Measurements from ENCODE around the gene RSRC2. TPM values are rescaled to one million over a fixed set of nuclear protein-coding genes. Genes with fewer than 3 reads are reported as not detected.
"Not testable (repeated sequence)": the region's sequence is repeated elsewhere in the genome, so short reads cannot be mapped to it uniquely, and the experiment has no call there.

Gene RSRC2
- total and polyA plus RNA-seq, 9 donors = 62.1 to 124 (median 108) TPM

DNA sequence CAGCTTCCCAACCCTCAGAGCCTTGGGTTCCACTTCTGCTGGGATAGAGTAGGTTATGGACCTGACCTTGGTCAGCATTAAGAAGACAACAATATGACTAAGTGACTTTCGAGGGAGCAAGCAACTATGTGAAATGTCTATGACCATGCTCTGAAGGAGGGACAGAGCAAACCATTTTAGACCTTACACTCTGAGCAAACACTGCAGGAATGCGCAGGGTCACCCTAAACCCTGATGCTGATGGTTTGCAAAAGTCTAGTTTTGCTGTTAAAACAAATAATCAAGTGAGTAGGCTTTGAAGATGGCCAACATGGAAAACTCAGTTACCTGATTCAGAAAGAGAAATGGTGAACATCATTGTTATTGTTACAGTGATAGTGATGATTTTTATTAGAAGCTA is 34.7 kb downstream of the RSRC2 start:
- no peaks in the 10 kb centered on the region for H3K27me3 ChIP-seq (ENCODE audit: control insufficient read depth, insufficient read depth, low read length)

DNA sequence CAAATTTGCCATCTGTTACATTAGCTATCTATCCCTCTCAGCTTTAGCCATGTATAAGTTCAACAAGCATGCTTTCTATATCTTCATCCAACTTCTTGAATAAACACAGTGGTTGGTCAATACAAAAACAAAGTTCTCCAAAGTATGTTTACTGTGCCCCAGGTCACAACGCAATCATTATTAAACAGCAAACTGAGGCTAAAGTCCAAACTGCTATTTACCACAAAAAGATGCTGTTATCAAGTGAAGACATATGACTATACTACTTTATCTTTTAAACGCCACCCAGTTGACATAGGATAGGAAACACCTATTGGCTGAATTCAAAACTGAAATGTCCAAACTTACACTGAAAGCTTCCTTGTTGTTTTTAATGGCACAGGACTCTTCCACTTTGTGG is 37.7 kb downstream of the RSRC2 start:
- WGBS (ENCODE audit: insufficient coverage) = no CpG with 5 or more reads among the region's 2 CpGs
- H3K27ac ChIP-seq (ENCODE audit: low read length) = no peak overlapping the region
- no peaks in the 10 kb centered on the region for H3K4me1 ChIP-seq (ENCODE audit: control insufficient read depth, insufficient read depth, low read length)
- no peak for DNase-seq
- H3K4me3 ChIP-seq (ENCODE audit: low read length) = no peak overlapping the region
- peaks cover 56% of the 10 kb centered on the region for H3K36me3 ChIP-seq (ENCODE audit: control insufficient read depth, insufficient read depth, low read length)
- no peaks in the 10 kb centered on the region for H3K27me3 ChIP-seq (ENCODE audit: control insufficient read depth, insufficient read depth, low read length)
- H3K9me3 ChIP-seq (replicated peaks; ENCODE audit: control insufficient read depth, low read depth, low read length) = no peaks in the 10 kb centered on the region

More for the DNA sequence above, 34.7 kb downstream of the RSRC2 start:
- H3K36me3 ChIP-seq (ENCODE audit: control insufficient read depth, insufficient read depth, low read length) = peaks cover 45% of the 10 kb centered on the region
- H3K9me3 ChIP-seq (replicated peaks; ENCODE audit: control insufficient read depth, low read depth, low read length) = no peaks in the 10 kb centered on the region
- 100% methylated on average over 1 of the region's 2 CpGs for WGBS (ENCODE audit: insufficient coverage)
- DNase-seq = no peak
- no peak overlapping the region for H3K4me3 ChIP-seq (ENCODE audit: low read length)
- no peaks in the 10 kb centered on the region for H3K4me1 ChIP-seq (ENCODE audit: control insufficient read depth, insufficient read depth, low read length)
- no peak overlapping the region for H3K27ac ChIP-seq (ENCODE audit: low read length)

DNA sequence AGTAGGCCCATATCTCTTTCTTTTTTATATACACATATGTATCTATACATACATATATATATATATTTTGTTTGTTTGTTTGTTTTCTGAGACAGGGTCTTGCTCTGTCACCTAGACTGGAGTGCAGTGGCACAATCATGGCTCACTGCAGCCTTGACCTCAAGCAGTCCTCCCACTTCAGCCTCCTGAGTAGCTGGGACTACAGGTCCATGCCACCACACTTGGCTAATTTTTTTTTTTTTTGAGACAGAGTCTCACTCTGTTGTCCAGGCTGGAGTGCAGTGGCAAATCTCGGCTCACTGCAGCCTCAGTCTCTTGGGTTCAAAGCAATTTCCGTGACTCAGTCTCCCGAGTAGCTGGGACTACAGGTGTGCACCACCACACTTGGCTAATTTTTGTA is 38.9 kb downstream of the RSRC2 start:
- 90% methylated on average over 2 of the region's 3 CpGs for WGBS (ENCODE audit: insufficient coverage)
- peaks cover 54% of the 10 kb centered on the region for H3K36me3 ChIP-seq (ENCODE audit: control insufficient read depth, insufficient read depth, low read length)
- not testable (repeated sequence) for H3K4me1 ChIP-seq (ENCODE audit: control insufficient read depth, insufficient read depth, low read length); H3K27ac ChIP-seq (ENCODE audit: low read length); DNase-seq; H3K9me3 ChIP-seq (replicated peaks; ENCODE audit: control insufficient read depth, low read depth, low read length); H3K4me3 ChIP-seq (ENCODE audit: low read length); H3K27me3 ChIP-seq (ENCODE audit: control insufficient read depth, insufficient read depth, low read length)

DNA sequence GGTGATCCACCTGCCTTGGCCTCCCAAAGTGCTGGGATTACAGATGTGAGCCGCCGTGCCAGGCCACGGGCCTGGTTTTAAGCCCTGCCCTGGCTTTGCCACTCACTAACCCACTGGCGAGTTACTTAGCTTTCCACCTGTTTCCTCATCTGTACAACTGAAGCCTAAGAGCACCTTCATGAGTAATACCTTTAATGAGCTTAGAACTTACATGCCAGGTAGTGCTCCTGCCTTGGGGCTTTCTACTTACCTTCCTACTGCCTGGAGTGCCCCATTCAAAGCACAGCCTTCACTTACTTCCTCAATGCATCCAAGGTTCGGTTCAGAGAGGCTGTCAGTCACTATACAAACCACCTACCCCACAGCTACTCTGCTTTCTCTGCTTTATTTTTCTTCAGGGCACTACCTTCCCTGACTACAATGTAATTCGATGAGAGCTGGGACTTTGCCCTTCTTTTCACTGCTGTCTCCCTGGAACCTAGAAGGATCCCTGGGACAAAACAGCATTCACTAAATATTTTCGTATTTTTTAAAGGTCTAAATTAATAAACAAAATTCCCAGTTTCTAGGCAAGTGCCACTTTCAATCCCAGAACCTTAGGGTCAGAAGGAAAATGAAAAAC is 39.8 kb downstream of the RSRC2 start:
- no peaks in the 10 kb centered on the region for H3K9me3 ChIP-seq (replicated peaks; ENCODE audit: control insufficient read depth, low read depth, low read length)
- H3K27me3 ChIP-seq (ENCODE audit: control insufficient read depth, insufficient read depth, low read length) = no peaks in the 10 kb centered on the region
- no peak overlapping the region for H3K27ac ChIP-seq (ENCODE audit: low read length)
- DNase-seq = no peak
- no peak overlapping the region for H3K4me3 ChIP-seq (ENCODE audit: low read length)
- peaks cover 47% of the 10 kb centered on the region for H3K36me3 ChIP-seq (ENCODE audit: control insufficient read depth, insufficient read depth, low read length)
- 98% methylated on average over 6 of the region's 7 CpGs for WGBS (ENCODE audit: insufficient coverage)
- H3K4me1 ChIP-seq (ENCODE audit: control insufficient read depth, insufficient read depth, low read length) = no peaks in the 10 kb centered on the region

DNA sequence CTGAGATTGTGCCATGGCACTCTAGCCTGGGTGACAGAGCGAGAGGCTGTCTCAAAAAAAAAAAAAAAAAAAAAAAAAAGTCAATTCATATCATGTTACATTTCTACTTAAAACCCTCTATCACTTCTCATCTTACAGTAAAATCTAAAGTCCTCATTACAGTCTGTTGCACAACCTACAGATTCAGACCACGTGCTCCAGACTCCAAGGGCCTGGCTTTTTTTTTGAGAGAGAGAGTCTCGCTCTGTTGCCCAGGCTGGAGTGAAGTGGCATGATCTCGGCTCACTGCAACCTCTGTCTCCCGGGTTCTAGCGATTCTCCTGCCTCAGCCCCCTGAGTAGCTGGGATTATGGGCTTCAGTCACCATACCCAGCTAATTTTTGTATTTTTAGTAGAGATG is 40.4 kb downstream of the RSRC2 start:
- peaks cover 47% of the 10 kb centered on the region for H3K36me3 ChIP-seq (ENCODE audit: control insufficient read depth, insufficient read depth, low read length)
- H3K9me3 ChIP-seq (replicated peaks; ENCODE audit: control insufficient read depth, low read depth, low read length); H3K4me3 ChIP-seq (ENCODE audit: low read length); H3K27me3 ChIP-seq (ENCODE audit: control insufficient read depth, insufficient read depth, low read length); H3K27ac ChIP-seq (ENCODE audit: low read length); H3K4me1 ChIP-seq (ENCODE audit: control insufficient read depth, insufficient read depth, low read length); DNase-seq: not testable (repeated sequence)
- 94% methylated on average over 3 of the region's 6 CpGs for WGBS (ENCODE audit: insufficient coverage)

DNA sequence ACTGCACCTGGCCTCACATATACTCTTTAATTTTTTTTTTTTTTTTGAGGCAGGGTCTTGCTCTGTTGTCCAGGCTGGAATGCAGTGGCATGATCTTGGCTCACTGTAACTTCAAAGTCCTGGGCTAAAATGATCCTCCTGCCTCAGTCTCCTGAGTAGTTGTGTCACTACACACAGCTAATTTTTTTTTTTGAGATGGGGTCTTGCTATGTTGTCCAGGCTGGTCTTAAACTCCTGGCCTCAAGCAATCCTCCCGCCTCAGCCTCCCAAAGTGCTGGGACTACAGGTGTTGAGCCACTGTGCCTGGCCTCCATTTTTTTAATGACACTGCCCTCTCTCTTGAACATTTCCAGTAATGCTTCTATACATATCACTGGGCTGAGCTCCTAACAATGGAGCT is 42.4 kb downstream of the RSRC2 start:
- H3K4me3 ChIP-seq (ENCODE audit: low read length); H3K27me3 ChIP-seq (ENCODE audit: control insufficient read depth, insufficient read depth, low read length); DNase-seq; H3K4me1 ChIP-seq (ENCODE audit: control insufficient read depth, insufficient read depth, low read length); H3K9me3 ChIP-seq (replicated peaks; ENCODE audit: control insufficient read depth, low read depth, low read length); H3K27ac ChIP-seq (ENCODE audit: low read length): not testable (repeated sequence)
- 100% methylated on average over 1 of the region's 1 CpG for whole genome bisulfite sequencing (ENCODE audit: insufficient coverage)
- H3K36me3 ChIP-seq (ENCODE audit: control insufficient read depth, insufficient read depth, low read length) = peaks cover 48% of the 10 kb centered on the region

DNA sequence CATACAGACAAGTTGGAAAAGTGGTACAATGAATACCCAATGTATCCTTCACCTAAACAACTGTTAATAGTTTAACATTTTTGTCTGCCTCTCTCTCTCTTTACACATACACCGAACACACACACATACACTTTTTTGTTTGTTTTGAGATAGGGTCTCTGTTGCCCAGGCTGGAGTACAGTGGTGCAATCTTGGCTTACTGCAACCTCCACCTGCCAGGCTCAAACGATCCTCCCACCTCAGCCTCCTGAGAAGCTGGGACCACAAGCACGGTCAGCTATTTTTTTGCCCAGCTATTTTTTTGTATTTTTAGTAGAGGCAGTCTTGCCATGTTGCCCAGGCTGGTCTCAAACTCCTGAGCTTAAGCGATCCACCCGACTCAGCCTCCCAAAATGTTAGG is 42.8 kb downstream of the RSRC2 start:
- Histone ChIP-seq H3K36me3 (ENCODE audit: control insufficient read depth, insufficient read depth, low read length) (peaks cover 46% of the 10 kb centered on the region), H3K27ac (ENCODE audit: low read length) (no peak overlapping the region), H3K9me3 (replicated peaks; ENCODE audit: control insufficient read depth, low read depth, low read length) (no peaks in the 10 kb centered on the region), H3K4me3 (ENCODE audit: low read length) (no peak overlapping the region), H3K27me3 (ENCODE audit: control insufficient read depth, insufficient read depth, low read length) (no peaks in the 10 kb centered on the region), H3K4me1 (ENCODE audit: control insufficient read depth, insufficient read depth, low read length) (no peaks in the 10 kb centered on the region)
- DNase-seq = no peak
- 100% methylated on average over 2 of the region's 5 CpGs for WGBS (ENCODE audit: insufficient coverage)

DNA sequence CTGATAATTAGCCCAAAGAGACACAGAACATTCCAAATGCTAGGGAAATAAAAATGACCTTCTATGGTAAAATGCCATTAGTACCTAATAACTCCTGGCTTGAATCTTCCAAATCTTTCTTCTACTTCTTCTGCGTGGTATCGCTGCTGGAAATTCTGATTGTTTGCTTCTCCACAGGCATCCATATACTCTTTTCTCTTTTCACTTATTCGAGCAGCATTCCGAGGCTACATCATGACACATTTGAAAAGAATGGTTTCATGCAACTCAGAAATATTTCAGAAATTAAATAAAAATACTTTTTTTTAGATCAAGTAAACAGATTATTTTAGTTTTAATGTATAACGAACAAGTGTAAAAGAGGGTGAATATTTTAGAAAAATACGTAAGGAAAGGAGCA is 44.9 kb downstream of the RSRC2 start:
- no peaks in the 10 kb centered on the region for H3K4me1 ChIP-seq (ENCODE audit: control insufficient read depth, insufficient read depth, low read length)
- no peaks in the 10 kb centered on the region for H3K9me3 ChIP-seq (replicated peaks; ENCODE audit: control insufficient read depth, low read depth, low read length)
- no peak overlapping the region for H3K27ac ChIP-seq (ENCODE audit: low read length)
- peaks cover 41% of the 10 kb centered on the region for H3K36me3 ChIP-seq (ENCODE audit: control insufficient read depth, insufficient read depth, low read length)
- H3K27me3 ChIP-seq (ENCODE audit: control insufficient read depth, insufficient read depth, low read length) = no peaks in the 10 kb centered on the region
- WGBS (ENCODE audit: insufficient coverage) = no CpG with 5 or more reads among the region's 6 CpGs
- no peak overlapping the region for H3K4me3 ChIP-seq (ENCODE audit: low read length)
- no peak for DNase-seq

DNA sequence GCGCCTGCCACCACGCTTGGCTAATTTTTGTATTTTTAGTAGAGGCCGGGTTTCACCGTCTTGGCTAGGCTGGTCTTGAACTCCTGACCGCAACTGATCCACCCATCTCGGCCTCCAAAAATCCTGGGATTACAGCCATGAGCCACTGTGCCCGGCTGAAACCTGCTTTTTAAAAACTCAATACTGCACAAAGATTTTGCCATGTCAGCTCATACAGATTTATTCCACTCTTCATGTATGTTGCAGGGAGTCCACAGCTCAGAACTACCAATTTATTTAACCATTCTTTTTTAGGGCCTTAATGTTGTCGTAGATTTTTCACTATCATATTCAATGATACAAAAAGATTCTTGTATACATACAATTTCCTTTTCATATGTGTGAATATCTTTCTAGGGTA is 46.0 kb downstream of the RSRC2 start:
- WGBS (ENCODE audit: insufficient coverage) = 100% methylated on average over 1 of the region's 8 CpGs
- no peak overlapping the region for H3K4me3 ChIP-seq (ENCODE audit: low read length)
- H3K36me3 ChIP-seq (ENCODE audit: control insufficient read depth, insufficient read depth, low read length) = peaks cover 40% of the 10 kb centered on the region
- H3K27me3 ChIP-seq (ENCODE audit: control insufficient read depth, insufficient read depth, low read length) = no peaks in the 10 kb centered on the region
- no peaks in the 10 kb centered on the region for H3K9me3 ChIP-seq (replicated peaks; ENCODE audit: control insufficient read depth, low read depth, low read length)
- H3K4me1 ChIP-seq (ENCODE audit: control insufficient read depth, insufficient read depth, low read length) = no peaks in the 10 kb centered on the region
- no peak overlapping the region for H3K27ac ChIP-seq (ENCODE audit: low read length)
- no peak for DNase-seq

DNA sequence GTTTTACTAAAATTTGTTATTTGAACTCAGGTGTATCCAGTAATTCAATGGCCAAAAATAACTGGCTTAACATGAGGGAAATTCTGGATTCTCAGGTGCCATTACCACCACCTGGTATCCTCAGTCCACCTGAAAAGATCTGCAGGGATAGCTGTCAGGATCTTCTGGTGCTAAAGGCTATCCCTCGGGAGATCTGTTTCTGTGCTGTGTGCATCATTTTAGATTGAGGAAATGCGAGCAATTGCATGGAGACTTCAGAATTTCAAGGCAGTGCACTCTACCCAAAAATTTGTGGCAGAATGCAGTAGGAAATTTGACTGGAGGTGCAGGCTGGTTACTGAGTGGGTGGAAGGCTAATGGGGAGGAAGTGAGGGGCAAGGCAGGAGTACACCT is 52.4 kb downstream of the RSRC2 start:
- Histone ChIP-seq H3K4me1 (ENCODE audit: control insufficient read depth, insufficient read depth, low read length) (no peaks in the 10 kb centered on the region), H3K4me3 (ENCODE audit: low read length) (no peak overlapping the region), H3K36me3 (ENCODE audit: control insufficient read depth, insufficient read depth, low read length) (peaks cover 42% of the 10 kb centered on the region), H3K27ac (ENCODE audit: low read length) (no peak overlapping the region), H3K27me3 (ENCODE audit: control insufficient read depth, insufficient read depth, low read length) (no peaks in the 10 kb centered on the region), H3K9me3 (replicated peaks; ENCODE audit: control insufficient read depth, low read depth, low read length) (no peaks in the 10 kb centered on the region)
- DNase-seq = no peak
- 81% methylated on average over 2 of the region's 2 CpGs for WGBS (ENCODE audit: insufficient coverage)

Measured in muscle of leg (tissue), 11 donors.